ENCODE results near the gene PIGQ. TPM values are rescaled to one million over a fixed set of nuclear protein-coding genes. Genes with fewer than 3 reads are reported as not detected.

PIGQ gene
- total and polyA plus RNA-seq, 4 donors: 34.9 to 98.2 (median 61.4) TPM

DNA sequence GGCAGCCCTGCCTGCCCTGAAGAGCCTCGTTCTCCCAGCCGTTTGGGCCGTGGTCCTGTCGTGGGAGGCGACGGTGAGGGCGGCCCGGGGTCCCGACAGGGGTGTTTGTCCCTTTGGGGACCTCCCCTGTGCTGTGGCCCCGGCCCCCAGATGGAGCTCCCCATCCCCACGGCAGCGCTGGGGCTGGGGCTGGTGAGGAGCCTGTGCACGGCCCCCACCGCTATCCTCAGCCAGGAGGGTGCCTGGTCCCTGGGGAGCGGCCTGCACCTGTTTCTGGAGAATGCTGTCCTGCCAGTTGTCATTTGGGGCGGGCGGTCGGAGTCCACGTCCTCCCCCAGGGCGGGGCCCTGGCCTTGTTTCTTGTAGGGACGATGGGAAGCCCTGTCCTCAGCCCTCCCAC, 35.6 kb upstream of the PIGQ start:
- H3K27ac ChIP-seq (ENCODE audit: low read depth in 1 of 2, low read length in 1 of 2): no peak overlapping the region
- H3K4me3 ChIP-seq: no peak overlapping the region
- H3K36me3 ChIP-seq (ENCODE audit: control insufficient read depth in 4 of 4, insufficient read depth in 4 of 4, low read length in 4 of 4): peaks cover 0 to 32% (median 0%) of the 10 kb centered on the region in 4 donors
- DNase-seq: no peak
- no peaks in the 10 kb centered on the region for H3K9me3 ChIP-seq (ENCODE audit: control insufficient read depth in 4 of 4, insufficient read depth in 3 of 4, low read length in 3 of 4)
- WGBS, 2 donors: 85 to 90% methylated on average over 21 of the region's 21 CpGs
- no peak for ATAC-seq (ENCODE audit: insufficient read depth, low FRiP score)
- TF ChIP-seq, protein P1, sequence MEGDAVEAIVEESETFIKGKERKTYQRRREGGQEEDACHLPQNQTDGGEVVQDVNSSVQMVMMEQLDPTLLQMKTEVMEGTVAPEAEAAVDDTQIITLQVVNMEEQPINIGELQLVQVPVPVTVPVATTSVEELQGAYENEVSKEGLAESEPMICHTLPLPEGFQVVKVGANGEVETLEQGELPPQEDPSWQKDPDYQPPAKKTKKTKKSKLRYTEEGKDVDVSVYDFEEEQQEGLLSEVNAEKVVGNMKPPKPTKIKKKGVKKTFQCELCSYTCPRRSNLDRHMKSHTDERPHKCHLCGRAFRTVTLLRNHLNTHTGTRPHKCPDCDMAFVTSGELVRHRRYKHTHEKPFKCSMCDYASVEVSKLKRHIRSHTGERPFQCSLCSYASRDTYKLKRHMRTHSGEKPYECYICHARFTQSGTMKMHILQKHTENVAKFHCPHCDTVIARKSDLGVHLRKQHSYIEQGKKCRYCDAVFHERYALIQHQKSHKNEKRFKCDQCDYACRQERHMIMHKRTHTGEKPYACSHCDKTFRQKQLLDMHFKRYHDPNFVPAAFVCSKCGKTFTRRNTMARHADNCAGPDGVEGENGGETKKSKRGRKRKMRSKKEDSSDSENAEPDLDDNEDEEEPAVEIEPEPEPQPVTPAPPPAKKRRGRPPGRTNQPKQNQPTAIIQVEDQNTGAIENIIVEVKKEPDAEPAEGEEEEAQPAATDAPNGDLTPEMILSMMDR (IDR thresholded peaks at IDR 0.05; ENCODE audit: control extremely low read depth, extremely low read depth): no peak
- no peaks in the 10 kb centered on the region for H3K27me3 ChIP-seq (ENCODE audit: control insufficient read depth in 3 of 3, insufficient read depth in 3 of 3, low read length in 2 of 3)
- peaks cover 0 to 16% (median 5%) of the 10 kb centered on the region in 5 donors for H3K4me1 ChIP-seq (ENCODE audit: control insufficient read depth in 5 of 5, insufficient read depth in 5 of 5, low read length in 5 of 5)
- H3K9ac ChIP-seq (ENCODE audit: insufficient read depth in 1 of 2, low read length in 2 of 2): no peak overlapping the region

DNA sequence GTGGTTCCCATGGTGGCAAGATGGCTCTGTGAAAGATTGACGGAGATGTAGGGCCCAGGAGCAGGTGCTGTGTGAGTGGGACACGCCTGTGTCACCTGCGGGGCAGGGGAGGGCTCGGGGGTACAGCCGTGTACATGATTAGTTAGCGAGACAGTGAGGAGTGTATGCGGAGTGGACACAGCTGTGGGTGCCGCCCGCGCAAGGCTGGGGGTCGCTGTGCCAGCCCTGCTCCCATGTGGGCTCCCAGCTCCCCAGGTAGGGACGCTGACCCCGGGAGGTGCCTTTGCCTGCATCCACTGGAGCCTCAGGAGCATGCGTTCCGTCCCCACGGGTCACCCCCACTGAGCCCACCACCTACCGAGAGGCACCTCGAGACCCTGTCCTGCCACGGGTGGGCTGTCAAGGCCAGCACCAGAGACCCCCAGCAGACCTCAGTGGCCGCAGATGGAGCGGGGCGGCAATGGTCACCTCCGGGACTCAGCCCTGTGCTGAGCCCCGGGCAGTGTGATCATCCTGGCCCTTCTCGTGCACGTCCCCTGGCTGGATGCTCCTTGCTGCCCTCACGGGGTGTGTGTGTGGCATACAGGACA, 34.8 kb upstream of the PIGQ start:
- no peak overlapping the region for H3K9ac ChIP-seq (ENCODE audit: insufficient read depth in 1 of 2, low read length in 2 of 2)
- peaks cover 0 to 7% (median 0%) of the 10 kb centered on the region in 5 donors for H3K4me1 ChIP-seq (ENCODE audit: control insufficient read depth in 5 of 5, insufficient read depth in 5 of 5, low read length in 5 of 5)
- no peaks in the 10 kb centered on the region for H3K9me3 ChIP-seq (ENCODE audit: control insufficient read depth in 4 of 4, insufficient read depth in 3 of 4, low read length in 3 of 4)

DNA sequence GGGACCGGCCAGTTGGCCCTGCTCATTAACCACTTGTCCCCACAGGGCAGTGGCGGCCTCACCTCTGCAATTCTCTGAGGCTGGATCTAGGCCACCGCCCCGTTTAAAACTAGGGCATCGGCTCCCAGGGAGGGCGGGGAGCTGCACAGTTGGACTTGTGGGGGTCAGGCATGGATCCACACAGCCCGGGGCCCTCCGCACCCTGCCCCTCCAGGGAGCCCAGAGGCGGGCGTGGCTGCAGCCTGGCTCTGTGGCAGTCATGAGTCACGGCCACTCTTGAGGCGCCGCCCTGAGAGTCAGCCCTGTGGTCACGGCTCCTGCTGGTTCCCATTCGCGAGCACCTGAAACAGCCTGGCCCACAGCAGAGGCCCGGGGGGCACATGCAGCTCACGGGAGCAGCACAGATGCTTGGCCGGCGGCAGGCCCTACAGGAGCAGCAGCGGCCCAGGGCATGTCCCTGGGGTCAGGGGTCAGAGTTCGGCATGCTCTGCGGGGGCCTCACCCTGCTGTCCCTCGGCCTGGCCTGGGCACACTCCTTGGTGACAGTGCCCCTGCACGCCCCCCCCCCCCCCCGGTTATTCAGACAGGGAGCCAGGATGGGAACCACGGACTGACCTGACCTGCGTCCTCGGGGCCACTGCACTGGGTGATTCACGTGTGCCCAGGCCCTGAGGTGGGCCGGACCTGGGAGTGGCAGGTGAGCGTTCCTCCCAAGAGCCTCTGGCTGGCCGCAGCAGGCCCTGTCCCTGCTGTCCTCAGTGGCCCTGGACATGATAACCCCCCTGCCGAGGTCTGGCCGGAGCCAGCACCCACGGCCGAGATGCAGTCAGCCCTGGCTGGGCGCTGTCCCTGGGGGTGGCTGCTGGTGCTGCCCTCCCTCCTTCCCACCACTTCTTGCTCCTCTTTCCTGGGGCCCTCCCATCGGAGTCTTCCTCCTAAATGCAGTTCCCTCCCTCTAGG, 34.0 kb upstream of the PIGQ start:
- Histone ChIP-seq H3K9ac (ENCODE audit: insufficient read depth in 1 of 2, low read length in 2 of 2) (no peak overlapping the region), H3K9me3 (ENCODE audit: control insufficient read depth in 4 of 4, insufficient read depth in 3 of 4, low read length in 3 of 4) (no peaks in the 10 kb centered on the region), H3K36me3 (ENCODE audit: control insufficient read depth in 4 of 4, insufficient read depth in 4 of 4, low read length in 4 of 4) (peaks cover 0 to 39% (median 3%) of the 10 kb centered on the region in 4 donors), H3K27me3 (ENCODE audit: control insufficient read depth in 3 of 3, insufficient read depth in 3 of 3, low read length in 2 of 3) (no peaks in the 10 kb centered on the region), H3K4me1 (ENCODE audit: control insufficient read depth in 5 of 5, insufficient read depth in 5 of 5, low read length in 5 of 5) (peaks cover 0 to 6% (median 0%) of the 10 kb centered on the region in 5 donors), H3K27ac (ENCODE audit: low read depth in 1 of 2, low read length in 1 of 2) (no peak overlapping the region), H3K4me3 (no peak overlapping the region)
- ATAC-seq (ENCODE audit: insufficient read depth, low FRiP score) (no peak), DNase-seq (no peak)
- TF ChIP-seq, protein P1 (IDR thresholded peaks at IDR 0.05; ENCODE audit: control extremely low read depth, extremely low read depth): no peak
- WGBS, 2 donors: 84 to 92% methylated on average over 39 of the region's 39 CpGs

More for the DNA sequence above, 34.8 kb upstream of the PIGQ start:
- Histone ChIP-seq H3K36me3 (ENCODE audit: control insufficient read depth in 4 of 4, insufficient read depth in 4 of 4, low read length in 4 of 4) (peaks cover 0 to 33% (median 0%) of the 10 kb centered on the region in 4 donors), H3K27me3 (ENCODE audit: control insufficient read depth in 3 of 3, insufficient read depth in 3 of 3, low read length in 2 of 3) (no peaks in the 10 kb centered on the region), H3K27ac (ENCODE audit: low read depth in 1 of 2, low read length in 1 of 2) (no peak overlapping the region), H3K4me3 (no peak overlapping the region)
- TF ChIP-seq, protein P1 (IDR thresholded peaks at IDR 0.05; ENCODE audit: control extremely low read depth, extremely low read depth): no peak
- DNase-seq: no peak
- 95 to 97% methylated on average over 27 of the region's 27 CpGs for WGBS, 2 donors
- ATAC-seq (ENCODE audit: insufficient read depth, low FRiP score): no peak

All from lung (tissue), 12 donors.